Stimulated activated CD8-positive, alpha-beta memory T cell treated with anti-CD3 and anti-CD28 coated beads, Interleukin-15, amount 100 ng/mL, for 48 hours (primary cell): ENCODE measurements around the gene CDK4.

ENCODE experiments used
- DNase-seq, 2 donors: peaks; one replicate each; pipeline ENCODE4 v3.0.0-alpha.2; 2020; ENCODE audit warnings: low read depth in 2 of 2

CDK4 gene

DNA sequence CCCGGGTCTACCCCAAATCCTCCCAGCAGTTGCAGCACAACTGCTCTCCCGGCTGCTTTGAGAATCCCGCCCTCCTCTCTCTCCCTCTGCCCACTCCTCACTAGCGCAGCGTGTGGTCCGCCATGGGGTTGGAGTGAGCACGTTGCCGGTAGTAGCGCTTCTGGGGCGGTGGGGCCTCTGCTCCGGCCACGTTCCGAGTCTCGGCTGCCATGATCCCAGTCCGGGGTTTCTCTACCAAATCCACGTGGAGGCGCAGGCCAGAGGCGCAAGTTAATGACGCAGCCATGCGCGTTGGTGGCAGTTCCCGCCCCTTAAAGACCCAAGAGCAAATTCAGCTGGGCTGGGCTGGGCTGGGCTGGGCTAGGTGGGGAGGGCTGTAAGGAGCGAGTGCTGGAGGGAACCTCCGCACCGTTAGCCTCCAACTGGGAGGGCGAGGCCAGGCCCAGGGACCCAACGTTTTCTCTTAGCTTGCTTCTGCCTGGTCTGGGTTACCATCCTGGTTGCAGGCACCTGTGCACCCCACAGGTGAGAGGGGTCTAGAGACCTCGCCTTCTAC lies 19.8 kb upstream of the CDK4 start, which contains the start of gene METTL1:
TSS of gene METTL1 (minus strand) at position 233 of the 556 bp plus-strand sequence. CDS start at position 211, 22 bp downstream.
- DNase-seq: peak; percentile 88 to 89

DNA sequence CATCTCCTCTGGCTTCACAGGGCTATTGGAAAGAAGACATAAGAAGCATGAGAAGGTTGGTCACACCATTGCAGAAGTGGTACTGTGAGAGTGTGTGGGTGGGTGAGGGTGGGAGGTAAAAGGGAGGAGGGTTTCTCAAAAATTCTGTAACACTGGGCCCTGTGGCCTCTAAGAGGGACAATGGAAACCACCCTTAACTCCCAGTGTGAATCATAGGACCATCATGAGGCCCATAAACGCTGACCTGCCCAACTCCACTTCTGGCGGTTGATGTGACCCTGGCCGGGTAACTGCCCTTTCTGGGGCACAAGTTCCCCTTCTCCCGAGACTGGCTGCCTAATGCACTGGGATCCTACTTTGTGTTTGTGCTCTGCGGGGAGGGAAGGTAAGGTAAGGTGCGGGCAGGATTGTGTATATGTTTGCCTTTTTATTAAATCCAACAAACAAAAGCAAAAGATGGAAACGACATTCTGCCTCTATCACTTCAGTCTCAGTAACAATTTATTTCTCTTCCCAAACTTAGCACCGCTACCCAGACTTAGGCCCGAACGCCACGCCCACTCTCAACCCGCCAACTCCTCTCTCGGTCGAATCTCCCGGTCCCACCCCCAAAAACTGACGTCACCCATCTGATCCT lies 19.2 kb upstream of the CDK4 start:
- DNase-seq: peak; percentile 83 to 84

- DNase-seq: no peak
Observed at GRCh38 chr12:57770734-57771133, 18.6 kb upstream of the CDK4 start.

DNA sequence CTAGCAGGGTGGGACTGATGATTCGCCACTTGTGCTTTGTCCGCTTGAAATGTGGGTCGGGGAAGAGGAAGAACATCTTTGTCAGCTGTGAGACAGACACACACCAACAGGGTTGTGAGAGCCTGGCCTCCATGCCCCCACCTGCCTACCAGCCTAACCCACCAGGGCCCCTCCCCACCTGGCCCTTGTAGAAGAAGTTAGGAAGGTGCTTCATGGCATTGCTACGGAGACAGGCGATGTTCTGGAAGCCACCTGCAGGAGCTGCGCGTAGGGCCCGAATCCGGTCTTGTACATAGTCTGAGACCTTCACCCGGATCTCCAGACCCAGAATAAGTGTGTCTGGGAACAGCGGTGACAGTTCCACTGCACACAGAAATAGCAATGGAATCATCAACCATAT lies 17.5 kb upstream of the CDK4 start:
- no peak for DNase-seq

DNA sequence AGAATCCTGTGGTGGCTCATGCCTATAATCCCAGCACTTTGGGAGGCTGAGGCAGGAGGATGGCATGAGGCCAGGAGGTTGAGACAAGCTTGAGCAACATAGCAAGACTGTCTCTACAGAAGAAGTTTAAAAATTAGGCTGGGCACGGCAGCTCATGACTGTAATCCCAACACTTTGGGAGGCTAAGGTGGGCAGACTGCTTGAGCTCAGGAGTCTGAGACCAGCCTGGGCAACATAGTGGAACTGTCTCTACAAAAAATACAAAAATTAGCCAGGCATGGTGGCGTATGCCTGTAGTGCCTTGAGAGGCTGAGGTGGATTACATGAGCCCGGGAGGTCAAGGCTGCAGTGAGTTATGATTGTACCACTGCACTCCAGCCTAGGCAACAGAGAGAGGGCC lies 15.8 kb upstream of the CDK4 start:
- no peak for DNase-seq

- no peak for DNase-seq
Observed at GRCh38 chr12:57767305-57767698, 15.2 kb upstream of the CDK4 start.

GRCh38 chr12:57766464-57767304 lies 14.6 kb upstream of the CDK4 start, which contains the start of gene CYP27B1:
Gene CYP27B1 (minus strand): TSS chr12:57767078. CDS start chr12:57767041, 37 bp downstream.
- no peak for DNase-seq

GRCh38 chr12:57765698-57766463 lies 13.8 kb upstream of the CDK4 start:
- no peak for DNase-seq

DNA sequence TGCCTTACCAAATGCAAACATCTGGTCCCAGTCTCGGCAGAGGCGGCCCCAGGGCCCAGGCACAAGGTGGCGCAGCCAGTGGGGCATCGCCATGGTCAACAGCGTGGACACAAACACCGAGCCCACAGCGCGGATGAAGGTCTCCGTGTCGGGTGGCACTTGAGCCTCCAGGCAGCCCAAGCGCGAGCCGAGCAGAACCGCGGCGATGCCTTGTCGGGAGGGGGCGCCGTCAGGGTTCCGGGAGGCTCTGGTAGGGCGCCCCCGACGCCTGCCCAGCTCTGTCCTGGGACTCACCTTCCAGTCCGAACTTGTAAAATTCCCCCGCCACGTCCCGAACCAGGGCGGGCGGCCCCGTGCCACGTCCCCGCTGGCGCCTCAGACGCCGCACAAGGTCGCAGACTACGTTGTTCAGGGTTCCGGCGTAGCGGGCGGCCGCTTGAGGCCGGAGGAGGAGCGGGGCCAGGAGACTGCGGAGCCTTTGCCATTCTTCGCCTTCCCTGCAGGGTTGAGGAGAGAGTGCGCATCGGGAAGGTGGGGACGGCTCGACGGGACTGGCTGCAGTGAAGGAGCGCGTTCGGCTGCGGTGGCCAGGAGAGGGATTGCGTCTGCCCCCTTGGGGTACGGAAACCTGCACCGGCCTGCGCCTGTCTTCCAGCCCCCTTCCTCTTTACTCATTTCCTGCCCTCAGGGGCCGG lies 13.0 kb upstream of the CDK4 start:
- DNase-seq: peak in 1 of 2 donors; percentile 44

DNA sequence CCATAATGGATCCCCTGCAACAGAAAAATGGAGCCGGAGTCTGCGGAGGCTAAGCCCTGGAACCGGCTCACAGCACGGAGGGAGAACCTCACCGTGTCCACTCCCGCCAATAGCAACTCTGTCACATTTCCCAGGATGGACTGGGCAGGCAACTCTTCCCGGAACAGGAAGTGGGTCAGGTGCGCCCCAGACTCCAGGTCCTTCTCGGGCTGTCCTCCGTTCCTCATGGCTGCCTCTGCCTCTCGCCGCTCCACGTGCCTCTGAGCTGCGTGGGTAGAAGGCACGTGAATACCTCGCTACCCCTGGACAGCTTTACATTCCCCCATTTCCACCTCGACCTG lies 12.5 kb upstream of the CDK4 start:
- no peak for DNase-seq

DNA sequence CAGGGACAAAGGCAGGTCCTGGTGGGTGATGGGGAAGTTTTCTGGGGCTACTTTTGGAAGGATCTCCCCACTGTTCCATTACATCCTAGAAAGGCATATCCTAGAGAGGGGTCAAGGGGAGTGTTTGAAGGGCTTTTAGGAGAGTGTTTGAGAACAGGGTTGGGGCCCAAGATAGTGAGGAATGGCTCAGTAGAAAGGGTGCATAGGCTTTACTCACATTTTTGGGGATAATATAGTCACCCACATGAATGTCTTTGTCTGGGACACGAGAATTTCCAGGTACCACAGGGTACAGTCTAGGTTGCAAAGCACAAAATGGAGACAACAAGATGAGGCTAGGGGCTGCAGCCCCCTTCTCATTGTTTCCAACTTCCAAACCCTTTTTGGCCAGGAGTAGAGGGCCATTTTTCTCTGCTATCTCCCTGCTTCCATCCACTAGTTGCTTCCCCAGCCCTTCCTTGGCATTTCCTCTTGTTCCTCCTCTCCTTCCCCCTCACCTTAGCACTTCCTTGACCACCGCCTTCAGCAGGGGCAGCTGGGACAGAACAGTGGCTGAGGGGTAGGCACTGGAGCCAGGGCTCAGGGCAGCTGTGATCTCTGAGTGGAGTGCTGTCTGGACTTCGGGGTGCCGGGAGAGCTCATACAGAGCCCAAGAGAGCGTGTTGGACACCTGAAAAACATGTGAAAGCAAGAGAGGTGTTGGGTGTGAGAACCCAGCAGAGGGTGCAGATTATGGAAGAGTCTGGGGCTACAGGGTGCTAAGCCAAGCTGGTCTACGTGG lies 12.0 kb upstream of the CDK4 start:
- no peak for DNase-seq

- DNase-seq: no peak
Observed at GRCh38 chr12:57762463-57762862, 10.4 kb upstream of the CDK4 start.

DNA sequence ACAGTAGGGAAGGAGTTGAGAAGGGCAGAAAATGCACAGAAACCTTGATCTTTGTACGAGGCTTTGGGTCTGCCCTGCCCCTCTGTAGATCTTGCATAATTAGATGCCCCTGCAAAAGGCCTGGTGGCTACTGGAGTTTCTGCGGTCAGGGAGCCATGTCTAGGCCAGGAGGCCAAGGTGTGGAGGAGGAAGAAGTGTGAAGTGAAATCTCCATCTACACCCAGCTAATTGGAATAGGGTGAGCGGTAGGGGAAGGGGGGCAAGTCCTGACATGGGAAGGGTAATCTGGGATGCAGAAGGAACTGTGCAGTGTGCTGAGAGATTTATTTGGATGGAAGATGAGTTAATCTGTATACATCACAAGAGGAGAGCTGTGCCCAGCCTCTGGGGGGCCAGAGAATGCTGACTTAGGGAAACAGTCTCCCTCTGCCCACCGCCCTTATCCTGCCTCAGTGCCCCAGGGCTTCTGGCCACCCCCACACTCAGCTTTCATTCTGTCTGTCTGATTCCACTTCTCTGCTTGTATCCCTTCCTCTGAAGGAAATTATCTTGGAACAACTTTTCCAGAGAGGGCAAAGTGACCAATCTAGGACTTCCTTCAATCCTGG lies 9.4 kb upstream of the CDK4 start:
- no peak for DNase-seq

DNA sequence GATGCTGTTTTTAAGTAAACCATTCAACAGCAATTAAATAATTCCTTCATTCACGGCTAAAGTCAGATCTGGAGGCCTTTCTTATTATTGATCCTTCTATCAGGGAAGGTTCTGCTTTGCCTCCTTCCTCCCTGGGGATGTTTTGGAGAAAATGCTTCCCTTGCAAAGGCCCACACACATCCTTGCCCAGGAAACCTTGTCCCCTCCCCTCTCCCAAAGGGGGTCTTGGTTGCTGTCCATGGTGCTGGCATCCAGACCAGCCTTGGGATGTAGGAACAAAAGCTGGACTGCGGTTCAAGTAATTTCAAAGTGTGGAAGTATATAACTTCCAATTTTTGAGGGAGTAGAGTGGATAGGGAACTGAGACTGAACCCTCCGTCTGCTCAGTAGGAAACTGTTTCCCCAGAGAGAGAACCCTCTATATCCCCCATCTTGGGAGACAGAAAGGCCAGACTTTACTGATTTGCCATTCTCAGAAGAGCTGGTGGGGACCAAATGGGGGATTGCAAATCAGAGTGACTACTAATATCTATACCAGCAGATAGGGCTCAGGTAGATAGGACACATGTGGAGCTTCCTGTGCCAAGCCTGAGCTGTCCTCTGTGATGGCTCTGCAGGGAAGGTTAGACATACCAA lies 8.4 kb upstream of the CDK4 start:
- DNase-seq: no peak

DNA sequence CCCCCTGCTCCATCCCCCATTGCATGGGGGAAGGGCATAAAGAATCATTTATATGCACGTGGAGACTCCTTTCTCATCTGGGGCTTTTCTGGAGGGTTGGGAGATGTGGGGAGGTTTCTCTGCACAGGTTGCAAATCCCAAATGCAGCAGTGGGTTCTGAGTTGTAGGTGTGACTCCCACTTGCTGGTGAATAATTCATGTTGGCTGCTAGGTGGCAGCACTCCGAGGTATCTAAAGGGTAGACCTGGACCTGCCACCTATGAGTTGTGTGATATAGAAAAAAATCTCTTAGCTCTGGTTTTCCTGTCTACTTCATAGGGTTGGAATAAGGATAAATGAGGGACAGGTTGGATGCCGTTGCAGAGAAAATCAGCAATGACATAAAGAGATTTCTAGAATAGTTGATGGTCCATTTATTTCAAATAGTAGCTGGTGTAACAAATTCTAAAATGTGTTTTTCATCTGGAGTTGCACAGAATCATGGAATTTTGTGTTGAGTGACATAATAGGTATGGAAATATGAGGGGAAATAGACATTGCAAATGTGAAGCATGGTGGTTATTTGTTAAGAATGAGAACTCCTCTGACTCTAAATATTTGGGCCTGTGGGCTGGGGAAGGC lies 7.4 kb upstream of the CDK4 start:
- DNase-seq: no peak

DNA sequence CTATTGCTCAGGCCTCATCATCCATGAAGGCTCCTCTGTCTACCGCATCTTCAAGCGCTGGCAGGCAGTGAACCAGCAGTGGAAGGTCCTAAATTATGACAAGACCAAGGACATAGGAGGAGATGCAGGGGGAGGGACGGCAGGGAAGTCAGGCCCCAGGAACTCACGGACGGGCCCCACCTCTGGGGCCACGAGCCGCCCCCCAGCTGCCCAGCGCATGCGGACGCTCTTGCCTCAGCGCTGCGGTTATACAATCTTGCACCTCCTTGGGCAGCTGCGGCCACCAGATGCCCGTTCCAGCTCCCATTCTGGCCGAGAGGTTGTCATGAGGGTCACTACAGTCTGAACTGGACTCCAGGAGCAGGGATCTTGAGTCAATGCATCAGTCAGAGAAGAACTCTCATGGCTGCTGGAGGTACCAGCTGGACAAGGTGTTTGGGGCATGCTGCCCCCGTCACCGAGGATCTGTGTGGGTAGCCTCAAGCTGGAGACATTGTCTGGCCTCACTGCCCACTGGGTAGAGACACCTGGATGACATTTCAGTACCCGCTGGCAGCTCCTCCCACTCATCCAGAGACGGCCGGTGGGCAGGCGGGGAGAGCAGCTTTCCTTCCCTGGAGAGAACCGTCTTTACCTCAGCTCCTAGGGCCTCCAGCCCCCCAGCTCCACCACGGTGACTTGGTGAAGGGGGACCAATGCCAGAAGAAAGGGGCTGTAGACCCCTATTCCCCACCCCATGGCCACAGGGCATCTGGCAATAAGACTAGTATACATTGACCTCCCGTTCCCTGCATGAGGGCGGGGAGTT lies 6.6 kb upstream of the CDK4 start:
- DNase-seq: no peak

DNA sequence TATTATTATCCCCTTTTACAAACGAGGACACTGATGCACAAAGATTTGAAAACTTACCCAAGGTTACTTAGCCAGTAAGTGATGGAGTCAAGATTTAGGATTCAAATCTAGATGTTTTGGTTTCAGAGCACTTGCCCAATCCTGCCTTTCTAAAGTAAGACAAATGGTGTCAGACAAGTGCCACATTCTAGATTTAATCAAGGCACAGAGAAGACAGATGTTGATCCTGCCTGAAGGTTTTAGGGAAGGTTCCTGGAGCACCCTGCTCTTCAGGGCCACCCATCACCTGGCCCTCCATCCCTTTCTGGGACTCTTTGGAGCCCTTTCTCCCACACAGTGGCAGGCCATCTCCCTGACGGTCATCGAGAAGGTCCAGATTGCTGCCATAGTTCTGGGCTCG lies 5.7 kb upstream of the CDK4 start:
- no peak for DNase-seq
